GM12878 (cell line): Measurements from ENCODE around the gene NPTN. TPM values are rescaled to one million over a fixed set of nuclear protein-coding genes. Genes with fewer than 3 reads are reported as not detected.

ENCODE experiments used
- ATAC-seq: fragments of 200-7000 bp; cut with Tn5 transposase; 3 replicates; pipeline ENCODE4 v1.9.1; 2020; ENCODE audit warnings: mild to moderate bottlenecking, moderate library complexity
- BruUV-seq: library from RNA; stranded (reverse); fragments of 400-500 nt; replicated peaks from 2 replicates; lab custom pipeline; 2021; lab: Mats Ljungman, UMichigan
- CTCF ChIA-PET: fragments of 300-600 bp; sonication (Branson Sonifier 250); formaldehyde crosslinking; extraction: SDS; loops from one replicate; lab custom pipeline; 2021; ENCODE audit warnings: inconsistent platforms; lab: Yijun Ruan, JAX
- POLR2A ChIA-PET: fragments of 350-600 bp; formaldehyde crosslinking; extraction: SDS; loops from one replicate; lab custom pipeline; 2021; ENCODE audit warnings: inconsistent platforms; lab: Charles Lee
- RAD21 ChIA-PET: fragments of 300-600 bp; sonication (Branson Sonifier 250); formaldehyde crosslinking; loops from one replicate; lab custom pipeline; 2023; ENCODE audit warnings: antibody characterized with exemption; ENCODE audit not compliant: unreplicated experiment; lab: Charles Lee
- SMC1A ChIA-PET: fragments of 300-600 bp; sonication (Branson Sonifier 250); formaldehyde crosslinking; loops from one replicate; lab custom pipeline; 2023; ENCODE audit not compliant: unreplicated experiment, uncharacterized antibody; lab: Charles Lee
- DNase-seq: peaks from one replicate; pipeline ENCODE4 v3.0.0-alpha.2; 2011; ENCODE audit warnings: low read depth, low spot score
- FAIRE-seq: peaks from 3 replicates; lab custom pipeline; 2011; peaks lifted over from hg19 to GRCh38; lab: Jason Lieb, UNC
- H2AFZ ChIP-seq: 2 replicates; pipeline ENCODE4 v1.6.0; 2011; ENCODE audit warnings: low read depth, low read length, control low read depth; ENCODE audit not compliant: control insufficient read depth
- H3K27ac ChIP-seq: 2 replicates; pipeline ENCODE4 v1.5.1; 2011; ENCODE audit warnings: control low read depth; ENCODE audit not compliant: control insufficient read depth, insufficient read depth
- H3K27me3 ChIP-seq, 2 experiments: replicated peaks in 1 of 2; 2 replicates each; pipeline versions ENCODE4 v1.6.0 to v1.6.1; 2011; ENCODE audit warnings: low read length in 1 of 2; ENCODE audit not compliant: control insufficient read depth in 2 of 2, insufficient read depth in 2 of 2
- H3K36me3 ChIP-seq, 2 experiments: 2 replicates each; pipeline ENCODE4 v1.5.1; 2011; ENCODE audit warnings: low read length in 1 of 2; ENCODE audit not compliant: control insufficient read depth in 2 of 2, insufficient read depth in 2 of 2
- H3K4me1 ChIP-seq: 2 replicates; pipeline ENCODE4 v1.6.1; 2011; ENCODE audit warnings: mild to moderate bottlenecking, low read length, moderate library complexity, mixed read lengths; ENCODE audit not compliant: control insufficient read depth, insufficient read depth
- H3K4me2 ChIP-seq: 2 replicates; pipeline ENCODE4 v1.6.0; 2011; ENCODE audit warnings: control low read depth; ENCODE audit not compliant: control insufficient read depth, insufficient read depth
- H3K4me3 ChIP-seq: fragments of 200-600 bp; sonication (generic); 2 replicates; pipeline ENCODE4 v1.5.1; 2016
- H3K79me2 ChIP-seq: 2 replicates; pipeline ENCODE4 v1.6.0; 2011; ENCODE audit warnings: low read length; ENCODE audit not compliant: control insufficient read depth, insufficient read depth
- H3K9ac ChIP-seq: 2 replicates; pipeline ENCODE4 v1.8.0; 2011; ENCODE audit warnings: low read length, control low read depth, mixed read lengths; ENCODE audit not compliant: control insufficient read depth, insufficient read depth
- H3K9me3 ChIP-seq: replicated peaks from 3 replicates; pipeline ENCODE4 v1.5.1; 2011; ENCODE audit warnings: mild to moderate bottlenecking, low read length; ENCODE audit not compliant: control insufficient read depth, insufficient read depth
- H4K20me1 ChIP-seq: 2 replicates; pipeline ENCODE4 v1.6.0; 2011; ENCODE audit not compliant: control insufficient read depth, insufficient read depth
- ASH2L ChIP-seq: fragments of 300-600, 200-600 bp; sonication (generic); IDR thresholded peaks from 2 replicates; pipeline ENCODE4 v1.6.1; 2017; ENCODE audit warnings: low read depth, mild to moderate bottlenecking, borderline replicate concordance
- BACH1 ChIP-seq: fragments of 450-650 bp; IDR thresholded peaks from 2 replicates; pipeline ENCODE4 v1.6.1; 2017; ENCODE audit warnings: mild to moderate bottlenecking, borderline replicate concordance
- CBFB ChIP-seq: IDR thresholded peaks from 2 replicates; pipeline ENCODE4 v1.6.1; 2016; ENCODE audit warnings: antibody characterized with exemption, low read depth
- CHD4 ChIP-seq: fragments of 200-600 bp; sonication (generic); IDR thresholded peaks from 2 replicates; pipeline ENCODE4 v1.6.1; 2016; ENCODE audit warnings: mild to moderate bottlenecking
- CREM ChIP-seq: IDR thresholded peaks from 2 replicates; pipeline ENCODE4 v1.6.1; 2014; ENCODE audit warnings: antibody characterized with exemption, low read depth
- DPF2 ChIP-seq: fragments of 450-650 bp; IDR thresholded peaks from 2 replicates; pipeline ENCODE4 v1.6.1; 2017; ENCODE audit warnings: mild to moderate bottlenecking
- JUNB ChIP-seq: IDR thresholded peaks from 2 replicates; pipeline ENCODE4 v1.6.1; 2016; ENCODE audit warnings: antibody characterized with exemption, mild to moderate bottlenecking
- PAX8 ChIP-seq: fragments of 450-650 bp; IDR thresholded peaks from 2 replicates; pipeline ENCODE4 v1.6.1; 2017; ENCODE audit warnings: mild to moderate bottlenecking, moderate library complexity
- SMAD5 ChIP-seq: IDR thresholded peaks from 2 replicates; pipeline ENCODE4 v1.6.1; 2016; ENCODE audit warnings: antibody characterized with exemption, low read depth
- SMC3 ChIP-seq: IDR thresholded peaks from 2 replicates; pipeline ENCODE4 v1.6.1; 2011; ENCODE audit warnings: low read length, improper control_type of control experiment, borderline replicate concordance
- YY1 ChIP-seq: IDR thresholded peaks from 2 replicates; pipeline ENCODE4 v1.6.1; 2011; ENCODE audit warnings: low read depth, mild to moderate bottlenecking, low read length
- ZNF217 ChIP-seq: fragments of 450-650 bp; IDR thresholded peaks from 2 replicates; pipeline ENCODE4 v1.6.1; 2017; ENCODE audit warnings: antibody characterized with exemption, mild to moderate bottlenecking
- WGBS: methylation state at CpG from one replicate; pipeline ENCODE4 v1.1.6; 2016; ENCODE audit warnings: low lambda C conversion rate; ENCODE audit not compliant: insufficient replicate concordance, insufficient coverage; ENCODE audit errors: missing lambda C conversion rate; 5-methylcytosine and 5-hydroxymethylcytosine counted together
- in situ Hi-C: fragments of 300-500 bp; cut with MboI; formaldehyde crosslinking; loops from 9 replicates; pipeline ENCODE4 v1.14.3; 2018; ENCODE audit warnings: mixed read lengths
- intact Hi-C: fragments of 100-400 bp; cut with micrococcal nuclease; formaldehyde crosslinking; loops from one replicate; pipeline ENCODE4 v1.14.2; 2022; ENCODE audit not compliant: unreplicated experiment
- polyA plus RNA-seq, 11 experiments: library from polyadenylated mRNA; depleted of rRNA in 4 of 11; unstranded in 6 of 11; stranded (reverse) in 5 of 11; fragments of >200 nt; fragmentation: Nextera tagmentation in 4 of 11; fragmentation: Illumina TruSeq in 1 of 11; extraction: Ambion mirVana in 4 of 11; extraction: Trizol in 1 of 11; gene quantifications; 1 replicate in 1 of 11; 2 replicates in 10 of 11; pipeline versions ENCODE4 v1.2.1 to v1.2.3, GENCODE V29; 2011 to 2016; ENCODE audit warnings: inconsistent platforms in 2 of 11, missing spikeins in 2 of 11, low read depth in 1 of 11
- total RNA-seq, 4 experiments: library from RNA; depleted of rRNA in 3 of 4; stranded (reverse); fragments of >200 nt in 3 of 4; fragmentation: Illumina TruSeq in 1 of 4; extraction: Trizol in 1 of 4; gene quantifications; 2 replicates each; pipeline versions ENCODE4 v1.2.1 to v1.2.3, GENCODE V29; 2013 to 2021
- TF ChIP-seq, protein P1 (sequence below): IDR thresholded peaks from 2 replicates; pipeline ENCODE4 v1.6.1; 2011; ENCODE audit warnings: low read depth, mild to moderate bottlenecking, low read length, moderate library complexity, borderline replicate concordance; ENCODE audit errors: extremely low read depth
- TF ChIP-seq, protein P2 (sequence below): IDR thresholded peaks from 2 replicates; pipeline ENCODE4 v1.6.1; 2012; ENCODE audit warnings: low read depth, low read length, improper control_type of control experiment

Gene NPTN
- total and polyA plus RNA-seq, 10 of the 15 experiments (the other 5 are each of a cell fraction or from before 2014, with no cell fraction given): 17.8 to 79.1 (median 41.7) TPM

DNA sequence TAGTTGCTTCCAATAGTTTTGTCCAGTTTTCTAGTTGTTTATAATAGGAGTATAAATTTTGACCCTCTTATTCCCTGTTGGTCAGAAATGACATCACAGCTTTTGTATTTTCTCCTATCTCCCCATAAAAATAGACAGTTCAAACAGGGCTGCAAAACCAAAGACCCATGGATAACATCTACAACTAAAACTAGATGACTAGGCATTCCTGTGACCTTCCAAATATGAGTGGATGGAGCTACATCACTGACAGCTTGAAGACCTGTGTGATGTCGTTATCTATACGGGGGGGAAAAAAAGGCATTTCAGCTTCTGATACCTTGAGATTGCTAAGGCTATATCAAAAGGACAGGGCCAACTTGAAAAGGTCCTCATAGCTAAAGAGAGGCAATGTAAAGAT, 105.6 kb downstream of the NPTN start:
- Histone ChIP-seq H4K20me1 (no peaks in the 10 kb centered on the region), H3K79me2 (no peaks in the 10 kb centered on the region), H3K9me3 (no peaks in the 10 kb centered on the region), H3K4me2 (no peak overlapping the region), H3K4me1 (no peaks in the 10 kb centered on the region), H3K4me3 (no peak overlapping the region), H2AFZ (no peak overlapping the region), H3K9ac (no peak overlapping the region), H3K27me3 (no peaks in the 10 kb centered on the region), H3K27ac (no peak overlapping the region), H3K36me3 (no peaks in the 10 kb centered on the region)
- BruUV-seq: no TSS peak
- 86% methylated on average over 2 of the region's 2 CpGs for WGBS
- in situ Hi-C loops (no loop called here), intact Hi-C loops (no loop called here)
- FAIRE-seq (no peak), DNase-seq (no peak), ATAC-seq (no peak)
- POLR2A ChIA-PET: interaction anchor here (0.6 kb wide), 1 partner anchor 109 kb away, joined by 3 read pairs; no protein-coding TSS in a partner anchor
- CTCF ChIA-PET: no interaction called here
- RAD21 ChIA-PET: no interaction called here
- SMC1A ChIA-PET: no interaction called here
- TF ChIP-seq JUNB: no peak
- TF ChIP-seq SMAD5: no peak
- TF ChIP-seq ASH2L: no peak
- no peak for TF ChIP-seq PAX8
- TF ChIP-seq, protein P1, sequence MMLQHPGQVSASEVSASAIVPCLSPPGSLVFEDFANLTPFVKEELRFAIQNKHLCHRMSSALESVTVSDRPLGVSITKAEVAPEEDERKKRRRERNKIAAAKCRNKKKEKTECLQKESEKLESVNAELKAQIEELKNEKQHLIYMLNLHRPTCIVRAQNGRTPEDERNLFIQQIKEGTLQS: no peak
- TF ChIP-seq ZNF217: no peak
- TF ChIP-seq, protein P2, sequence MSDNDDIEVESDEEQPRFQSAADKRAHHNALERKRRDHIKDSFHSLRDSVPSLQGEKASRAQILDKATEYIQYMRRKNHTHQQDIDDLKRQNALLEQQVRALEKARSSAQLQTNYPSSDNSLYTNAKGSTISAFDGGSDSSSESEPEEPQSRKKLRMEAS: no peak
- TF ChIP-seq BACH1: no peak
- TF ChIP-seq CHD4: no peak
- no peak for TF ChIP-seq SMC3
- TF ChIP-seq DPF2: no peak
- no peak for TF ChIP-seq YY1
- TF ChIP-seq CREM: no peak
- TF ChIP-seq CBFB: no peak
